Adrenal gland (tissue), 5 donors: ENCODE measurements around the gene TMEM35A.

Experiments used
- CTCF ChIP-seq, 6 experiments: fragments of 450-650 bp in 4 of 6; fragments of 200-600 bp in 2 of 6; sonication (generic) in 1 of 6; IDR thresholded peaks; 1 replicate in 5 of 6; 2 replicates in 1 of 6; pipeline versions ENCODE4 v1.5.1 to v1.8.0; 2016 to 2021; ENCODE audit warnings: antibody characterized with exemption in 6 of 6, mild to moderate bottlenecking in 2 of 6, moderate library complexity in 1 of 6
- POLR2A ChIP-seq, 2 donors: fragments of 450-650 bp; IDR thresholded peaks; one replicate each; pipeline ENCODE4 v1.6.1; 2017; ENCODE audit warnings: antibody characterized with exemption in 2 of 2, mild to moderate bottlenecking in 2 of 2, moderate library complexity in 1 of 2
- donor health status: DM: no; HTN: no; CAD: no.

DNA sequence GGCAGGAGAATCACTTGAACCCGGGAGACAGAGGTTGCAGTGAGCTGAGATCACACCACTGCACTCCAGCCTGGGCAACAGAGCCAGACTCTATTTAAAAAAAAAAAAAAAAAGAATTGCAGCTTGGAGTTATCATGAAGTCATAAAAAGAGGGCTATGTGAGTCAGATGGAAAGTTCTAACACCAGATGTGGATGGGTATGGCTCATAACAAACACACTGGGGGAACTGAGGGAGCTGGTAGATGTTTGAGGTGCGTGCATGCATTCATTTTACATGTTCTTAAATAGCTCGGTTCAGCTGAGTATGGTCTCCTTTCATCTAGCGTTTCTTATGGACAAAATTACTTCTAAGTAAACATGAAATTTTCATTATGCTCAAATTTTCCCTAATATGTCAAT is 38.5 kb upstream of the TMEM35A start:
- TF ChIP-seq CTCF (IDR thresholded peaks at IDR 0.05) (no peak), POLR2A (IDR thresholded peaks at IDR 0.05) (no peak)
